Gastrocnemius medialis (tissue), 4 donors: ENCODE data around the gene TNFRSF1A.
A peak's percentile ranks its signal among the peaks of the same experiment; 100 is the strongest.

Source experiments
- POLR2A ChIP-seq, 2 donors: fragments of 450-650 bp; IDR thresholded peaks; one replicate each; pipeline ENCODE4 v1.6.1; 2017; ENCODE audit warnings: antibody characterized with exemption in 2 of 2, mild to moderate bottlenecking in 2 of 2, moderate library complexity in 2 of 2
- TF ChIP-seq, protein P1 (sequence below), 5 experiments: fragments of 450-650 bp in 3 of 5; fragments of 200-600 bp in 2 of 5; sonication (generic) in 2 of 5; IDR thresholded peaks in 4 of 5; conservative IDR thresholded peaks in 1 of 5; 1 replicate in 4 of 5; 2 replicates in 1 of 5; pipeline ENCODE4 v1.5.1; 2016 to 2019; ENCODE audit warnings: antibody characterized with exemption in 5 of 5, mild to moderate bottlenecking in 3 of 5, moderate library complexity in 3 of 5

DNA sequence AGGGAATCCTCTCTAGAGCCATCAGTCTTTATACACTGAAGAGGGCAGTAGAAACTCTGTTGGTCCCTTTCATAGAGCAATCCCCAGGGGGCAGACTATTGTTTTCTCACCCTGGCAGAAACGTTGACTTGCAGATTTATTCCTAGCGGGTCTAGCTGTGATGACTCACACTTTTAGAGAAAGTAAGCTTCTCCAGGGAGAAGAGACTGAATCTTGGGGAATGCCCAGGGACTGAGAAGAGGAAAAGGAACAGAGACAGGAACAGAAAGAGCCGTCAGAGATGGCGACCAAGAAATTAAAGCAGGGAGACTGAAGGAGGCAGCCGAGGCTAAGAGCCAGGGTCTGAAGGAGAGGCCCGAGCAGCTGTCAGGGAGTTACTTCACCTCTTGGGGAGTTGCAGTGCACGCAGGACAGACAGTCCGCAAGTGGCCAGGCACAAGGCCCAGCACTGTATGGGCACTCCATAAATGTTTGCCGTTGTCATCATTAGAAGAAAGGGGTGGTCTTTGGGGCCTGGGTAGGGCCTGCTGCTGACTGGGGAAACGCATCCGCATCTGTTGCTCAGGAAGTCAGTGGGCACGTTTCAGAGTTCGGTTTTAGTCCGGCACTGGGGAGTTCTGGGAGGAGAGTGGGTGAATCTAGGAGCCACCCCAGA is 18.4 kb downstream of the TNFRSF1A start:
- TF ChIP-seq, protein P1, sequence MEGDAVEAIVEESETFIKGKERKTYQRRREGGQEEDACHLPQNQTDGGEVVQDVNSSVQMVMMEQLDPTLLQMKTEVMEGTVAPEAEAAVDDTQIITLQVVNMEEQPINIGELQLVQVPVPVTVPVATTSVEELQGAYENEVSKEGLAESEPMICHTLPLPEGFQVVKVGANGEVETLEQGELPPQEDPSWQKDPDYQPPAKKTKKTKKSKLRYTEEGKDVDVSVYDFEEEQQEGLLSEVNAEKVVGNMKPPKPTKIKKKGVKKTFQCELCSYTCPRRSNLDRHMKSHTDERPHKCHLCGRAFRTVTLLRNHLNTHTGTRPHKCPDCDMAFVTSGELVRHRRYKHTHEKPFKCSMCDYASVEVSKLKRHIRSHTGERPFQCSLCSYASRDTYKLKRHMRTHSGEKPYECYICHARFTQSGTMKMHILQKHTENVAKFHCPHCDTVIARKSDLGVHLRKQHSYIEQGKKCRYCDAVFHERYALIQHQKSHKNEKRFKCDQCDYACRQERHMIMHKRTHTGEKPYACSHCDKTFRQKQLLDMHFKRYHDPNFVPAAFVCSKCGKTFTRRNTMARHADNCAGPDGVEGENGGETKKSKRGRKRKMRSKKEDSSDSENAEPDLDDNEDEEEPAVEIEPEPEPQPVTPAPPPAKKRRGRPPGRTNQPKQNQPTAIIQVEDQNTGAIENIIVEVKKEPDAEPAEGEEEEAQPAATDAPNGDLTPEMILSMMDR (IDR thresholded peaks at IDR 0.05 in 4 of 5, conservative IDR thresholded peaks at IDR 0.05 in 1 of 5), result peak; percentile 30 to 45 (median 40)
- TF ChIP-seq POLR2A (IDR thresholded peaks at IDR 0.05), result no peak
